DLD1 (cell line): ENCODE results near the gene PTCD1.

Experiments used
- in situ Hi-C: cut with HindIII; loops from 2 replicates; pipeline ENCODE4 v1.10.0; 2017; ENCODE audit warnings: low sequenced_read_pairs

Gene PTCD1

DNA sequence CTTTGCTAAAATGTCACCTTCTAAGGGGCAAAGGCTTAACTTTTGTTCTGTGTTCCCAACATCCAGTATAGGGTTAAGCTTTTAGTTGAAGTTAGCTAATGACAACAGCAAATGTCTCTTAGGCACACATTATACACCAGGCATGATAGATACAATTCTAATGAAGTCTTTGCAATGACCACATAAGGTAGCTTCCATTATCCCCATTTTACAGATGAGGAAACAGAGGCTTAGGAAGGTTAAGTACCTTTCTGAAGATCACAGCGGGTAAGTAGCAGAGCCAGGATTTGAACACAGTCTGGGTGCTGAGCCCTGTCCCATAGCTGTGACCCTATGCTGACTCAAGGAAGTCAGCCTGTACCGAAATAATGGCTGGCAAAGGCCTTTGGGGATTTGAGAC is 28.0 kb downstream of the PTCD1 start:
- in situ Hi-C loops, result no loop called here

DNA sequence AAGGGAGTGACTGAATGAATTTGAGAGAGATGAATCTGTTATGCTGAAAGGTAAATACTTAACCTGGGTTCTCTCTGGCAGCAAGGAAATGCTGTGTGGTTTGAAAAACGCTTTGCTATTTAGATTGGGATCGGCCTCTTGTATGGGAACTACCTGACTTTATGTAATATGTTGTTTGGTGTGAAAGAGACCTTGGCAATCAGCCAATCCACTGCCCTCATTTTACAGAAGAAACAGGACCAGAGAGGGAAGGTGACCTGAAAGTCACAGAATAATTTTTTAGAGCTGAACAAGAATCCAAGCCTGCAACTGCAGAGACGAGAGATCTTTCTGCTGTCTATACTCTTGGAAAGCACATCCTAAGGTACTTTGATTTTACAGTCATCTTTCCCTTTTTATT is 28.8 kb downstream of the PTCD1 start:
- in situ Hi-C loops, result no loop called here

DNA sequence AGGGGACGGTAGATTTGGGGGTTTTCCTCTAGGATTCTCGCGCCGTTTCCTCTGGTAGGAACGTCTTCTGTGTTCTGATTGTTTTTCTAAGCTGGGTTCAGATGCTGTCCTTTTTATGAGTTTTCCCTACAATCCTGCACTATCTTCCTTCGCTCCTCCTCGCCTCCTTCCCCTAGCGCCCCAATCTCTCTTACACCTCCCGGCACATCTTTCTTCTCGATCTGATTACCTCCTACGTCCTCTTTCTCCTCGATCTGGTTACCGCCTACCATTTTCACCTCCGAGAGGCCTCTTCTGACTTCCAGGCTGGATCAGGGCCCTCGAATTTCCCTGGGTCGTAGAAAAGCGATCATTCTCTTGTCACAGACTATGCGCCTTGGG is 29.4 kb downstream of the PTCD1 start:
- in situ Hi-C loops, result no loop called here

GRCh38 chr7:99408379-99409191 is 30.0 kb downstream of the PTCD1 start, which contains the start of the genes BUD31 and PDAP1:
Gene BUD31 (plus strand): TSS chr7:99408969. CDS start chr7:99411093, 2,124 bp downstream.
Gene PDAP1 (minus strand): TSS chr7:99408597. CDS start chr7:99408548, 49 bp downstream.
- in situ Hi-C loops, result no loop called here

DNA sequence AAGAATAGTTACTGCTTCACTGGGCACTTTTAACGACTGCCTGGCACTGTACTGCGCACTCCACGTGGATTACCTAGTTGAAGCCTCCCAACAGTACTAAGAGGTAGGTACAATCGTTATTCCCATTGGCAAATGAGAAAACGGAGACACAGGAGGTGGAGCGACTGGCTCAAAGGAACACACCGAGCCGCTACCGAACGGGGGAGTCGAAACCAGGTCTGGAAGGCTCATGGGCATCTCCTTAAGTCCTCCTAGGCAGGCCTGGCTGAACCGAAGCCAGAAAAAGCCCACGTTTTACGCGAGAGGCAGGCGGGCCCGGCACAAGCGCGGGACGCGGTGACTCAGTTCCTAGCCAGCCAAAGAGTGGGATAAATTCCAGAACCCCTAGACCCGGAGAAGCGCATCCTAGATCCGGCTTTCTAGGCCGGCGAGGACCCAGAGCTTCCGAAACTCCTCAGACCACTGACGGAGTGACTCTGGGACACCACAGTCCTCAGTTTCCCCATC is 30.7 kb downstream of the PTCD1 start:
- in situ Hi-C loops, result no loop called here

DNA sequence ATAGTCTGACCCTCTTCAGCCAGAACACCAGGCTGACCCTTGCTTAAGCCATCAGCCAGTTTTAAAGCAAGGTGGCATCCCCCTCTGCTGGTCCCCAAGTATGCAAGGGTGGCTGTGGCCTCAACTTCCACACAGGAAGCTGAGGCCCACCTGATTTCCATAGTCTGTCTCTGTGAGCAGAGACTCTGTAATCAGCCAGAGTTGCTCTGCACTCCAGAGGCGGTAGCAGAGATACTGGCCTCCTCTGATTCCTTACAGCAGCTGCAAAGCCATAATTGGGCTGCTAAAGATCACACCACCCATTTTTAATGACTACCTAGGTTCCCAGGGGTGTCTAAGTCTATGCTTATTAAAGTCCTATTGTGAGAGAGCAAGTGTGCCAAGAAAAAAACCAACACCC is 32.0 kb downstream of the PTCD1 start:
- in situ Hi-C loops, result no loop called here

- in situ Hi-C loops, result no loop called here
These were observed 33.6 kb downstream of the PTCD1 start for GRCh38 chr7:99404977-99405320.

DNA sequence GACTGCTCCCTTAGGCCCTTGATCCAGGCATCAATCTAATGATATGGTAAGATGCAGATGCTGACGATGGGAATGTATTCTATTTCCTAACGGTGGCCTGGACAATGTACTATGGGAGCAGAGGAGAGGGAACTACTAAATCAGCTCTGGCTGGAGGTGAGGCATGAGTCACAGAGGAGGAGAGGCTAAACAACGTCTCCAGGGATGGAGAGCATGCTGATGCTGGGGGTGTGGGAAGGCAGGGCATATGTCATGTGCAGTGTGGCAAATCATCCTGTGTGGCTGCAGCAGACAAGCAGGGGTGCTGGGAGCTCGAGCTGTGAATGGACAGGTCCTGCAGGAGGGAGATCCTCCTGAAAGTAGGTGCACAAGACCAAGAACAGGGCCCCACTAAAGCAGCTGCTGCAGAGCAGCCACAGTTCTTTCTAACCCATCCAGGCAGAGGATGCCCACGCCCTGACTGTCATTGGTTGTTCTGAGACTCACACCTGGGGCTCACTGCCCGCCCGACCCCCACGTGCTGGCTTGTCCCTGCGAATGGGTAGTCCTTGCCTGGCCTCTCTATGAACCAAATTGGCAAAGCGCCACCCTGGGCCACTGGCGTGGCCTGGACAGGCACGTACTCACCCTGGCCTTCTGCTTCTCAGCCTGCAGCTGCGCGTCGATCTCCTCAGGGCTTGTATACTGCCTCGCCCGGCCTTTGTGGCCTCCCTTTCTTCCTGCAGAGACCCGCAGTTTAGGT is 34.2 kb downstream of the PTCD1 start:
- in situ Hi-C loops, result no loop called here

- in situ Hi-C loops, result no loop called here
These were observed 34.8 kb downstream of the PTCD1 start for GRCh38 chr7:99403764-99404163.

DNA sequence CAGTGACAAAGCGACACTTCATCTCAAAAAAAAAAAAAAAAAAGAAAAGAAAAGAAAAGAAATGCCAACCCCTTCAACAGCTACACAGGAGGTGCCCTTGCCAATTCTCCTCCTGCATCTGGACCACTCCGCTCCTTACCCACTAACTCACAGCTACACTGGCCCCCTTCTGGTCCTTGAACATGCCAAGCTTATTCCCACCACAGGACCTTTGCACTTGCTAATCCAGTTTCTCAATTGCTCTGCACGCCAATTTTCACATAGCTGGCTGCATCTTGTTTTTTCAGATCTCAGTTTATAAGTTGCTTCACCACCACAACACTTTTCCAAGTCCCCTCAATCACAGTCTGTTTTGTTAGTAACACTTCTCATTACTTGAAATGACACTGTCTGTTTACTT is 35.7 kb downstream of the PTCD1 start:
- in situ Hi-C loops, result no loop called here

- in situ Hi-C loops, result no loop called here
These were observed 39.0 kb downstream of the PTCD1 start for GRCh38 chr7:99399597-99399996.

DNA sequence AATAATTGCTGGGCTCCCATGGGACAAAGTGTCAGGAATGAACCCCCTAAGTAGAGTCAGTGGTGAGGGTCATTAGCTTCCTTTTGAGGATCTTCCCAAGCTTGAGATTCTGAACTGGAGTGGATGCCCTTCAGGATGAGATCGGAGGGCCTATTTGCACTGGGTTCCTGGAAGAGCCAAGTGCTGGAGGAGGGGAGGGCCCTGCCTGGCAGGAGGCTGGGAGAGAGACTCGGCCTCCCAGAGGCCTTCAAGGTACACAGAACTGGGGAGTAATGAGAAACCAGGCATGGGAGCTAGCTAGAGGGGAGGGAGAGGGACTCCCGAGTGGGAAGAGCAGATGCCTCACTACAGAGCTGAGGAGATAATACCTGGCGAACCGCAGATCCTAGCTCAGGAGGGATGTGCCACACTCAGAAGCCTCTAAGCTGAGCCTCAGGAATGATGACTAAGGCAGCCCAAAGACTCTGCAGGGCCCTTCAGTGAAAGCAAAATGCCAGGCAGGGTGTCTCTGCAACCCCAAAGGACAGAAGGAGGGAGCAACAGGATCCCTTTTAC is 39.6 kb downstream of the PTCD1 start:
- in situ Hi-C loops, result no loop called here

DNA sequence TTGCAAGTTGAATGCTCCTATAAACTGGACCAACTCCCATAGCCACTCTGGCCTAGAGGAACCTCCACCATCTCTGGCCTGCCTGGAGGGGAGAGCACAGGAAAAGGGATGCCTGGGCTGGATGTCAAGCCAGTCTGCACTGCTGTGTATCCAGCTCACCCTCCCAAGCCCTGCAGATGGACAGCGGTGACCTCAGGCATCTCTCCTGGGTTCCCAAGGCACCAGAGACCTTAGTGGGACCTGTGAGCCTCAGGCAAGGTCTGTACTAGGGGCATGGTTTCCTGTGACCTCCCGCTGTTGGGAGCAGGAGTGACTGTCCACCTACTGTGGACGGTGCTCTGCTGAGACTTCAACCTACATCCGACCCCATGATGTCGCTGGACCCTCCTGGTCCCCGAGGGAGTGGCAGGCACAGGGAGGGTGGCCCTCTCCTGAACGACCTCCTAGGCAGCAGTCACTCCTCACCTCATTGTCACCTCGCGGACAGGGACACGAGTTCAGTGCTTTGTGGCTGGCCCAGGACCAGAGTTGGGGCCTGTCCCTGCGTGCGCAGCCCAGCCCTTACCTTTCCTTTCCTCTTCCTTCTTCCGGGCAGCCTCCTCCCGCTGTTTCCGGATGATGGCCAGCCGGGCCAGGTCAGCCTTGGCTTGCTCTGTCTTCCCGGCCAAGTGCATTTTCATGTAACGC is 41.2 kb downstream of the PTCD1 start:
- in situ Hi-C loops, result no loop called here

DNA sequence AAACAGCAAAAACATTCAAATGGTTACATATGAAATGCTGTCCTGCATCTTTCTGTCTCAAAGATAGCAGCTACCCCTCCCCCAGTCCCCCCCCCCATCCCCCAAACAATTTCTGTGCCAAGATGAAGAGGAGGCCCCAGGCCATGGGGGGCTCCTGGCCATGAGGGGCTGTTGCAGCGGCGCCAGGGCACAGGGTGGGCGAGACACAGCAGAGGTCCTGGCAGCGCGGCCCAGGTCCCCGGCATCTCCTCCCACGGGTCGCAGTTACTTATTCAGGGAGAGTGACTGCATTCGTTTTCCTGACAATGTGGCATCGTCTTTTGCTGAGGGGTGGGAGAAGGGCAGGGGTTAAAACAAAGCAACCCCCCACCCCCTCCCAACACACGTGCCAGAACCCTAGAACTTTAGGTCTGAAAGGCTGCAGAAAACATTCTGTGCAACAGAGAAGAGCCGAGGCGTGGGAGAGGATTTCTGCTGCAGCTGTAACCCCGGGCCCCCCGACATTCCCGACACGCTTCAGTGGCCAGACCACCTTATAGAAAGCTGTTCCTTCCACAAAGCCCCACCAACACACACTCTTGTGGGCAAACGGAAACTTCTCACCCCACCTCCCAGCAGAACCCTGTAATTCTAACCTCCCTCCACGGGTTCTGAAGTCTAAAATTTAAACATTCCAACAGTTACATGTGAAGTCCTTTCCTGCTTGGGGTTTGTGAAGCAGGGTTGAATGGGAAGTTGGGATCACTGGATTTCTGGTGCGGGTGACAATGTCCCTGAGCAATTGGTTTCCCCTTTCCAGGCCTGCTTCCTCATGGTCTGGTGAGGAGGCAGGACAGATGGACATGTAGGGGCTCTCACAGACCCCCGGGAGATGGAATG is 41.9 kb downstream of the PTCD1 start:
- in situ Hi-C loops, result no loop called here

- in situ Hi-C loops, result no loop called here
These were observed 42.8 kb downstream of the PTCD1 start for GRCh38 chr7:99395616-99396327.

DNA sequence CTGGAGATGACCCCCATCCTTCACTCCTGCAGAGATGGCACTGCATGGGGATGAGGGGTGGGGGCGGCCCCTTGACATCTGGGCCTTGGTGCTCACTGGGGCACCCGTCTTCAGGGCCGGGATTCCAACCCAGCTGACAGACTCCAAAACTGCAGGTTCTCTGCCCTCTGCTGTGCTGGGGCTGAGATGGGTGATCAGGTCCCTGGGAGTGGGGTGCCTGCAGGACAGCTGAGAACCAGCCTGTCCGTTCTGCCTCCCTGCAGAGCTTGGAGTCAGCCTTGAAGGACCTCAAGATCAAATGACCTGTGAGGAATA is 44.5 kb downstream of the PTCD1 start:
- in situ Hi-C loops, result no loop called here

GRCh38 chr7:99393355-99394187 is 45.0 kb downstream of the PTCD1 start:
- in situ Hi-C loops, result no loop called here

GRCh38 chr7:99392659-99393354 is 45.8 kb downstream of the PTCD1 start:
- in situ Hi-C loops, result no loop called here
